HG03108 (cell line): Measurements from ENCODE around the gene CACNG5.

Experiments
- ATAC-seq: cut with Tn5 transposase; IDR thresholded peaks from one replicate; pipeline ENCODE4 v1.9.1; 2021; ENCODE audit warnings: moderate library complexity; ENCODE audit not compliant: unreplicated experiment

Gene CACNG5

DNA sequence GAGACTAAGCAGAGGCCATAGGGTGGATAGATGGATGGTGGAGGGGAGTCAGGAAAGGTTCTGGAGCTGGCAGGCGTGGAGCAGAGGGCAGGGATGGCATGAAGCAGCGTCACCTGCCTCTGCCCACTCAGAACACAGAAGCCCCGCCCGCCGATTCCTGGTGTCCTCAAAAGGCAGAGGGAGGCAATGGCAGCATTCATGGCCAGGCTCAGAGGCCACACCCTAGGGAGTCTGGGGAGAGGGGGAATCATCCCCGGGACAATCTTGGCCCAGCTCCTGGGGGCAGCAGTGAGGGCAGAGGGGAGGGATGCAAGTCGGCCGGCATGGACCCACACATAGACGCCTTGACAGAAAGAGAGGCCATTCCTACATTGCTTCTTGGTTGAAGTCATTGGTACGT lies 68.9 kb downstream of the CACNG5 start:
- no peak for ATAC-seq

DNA sequence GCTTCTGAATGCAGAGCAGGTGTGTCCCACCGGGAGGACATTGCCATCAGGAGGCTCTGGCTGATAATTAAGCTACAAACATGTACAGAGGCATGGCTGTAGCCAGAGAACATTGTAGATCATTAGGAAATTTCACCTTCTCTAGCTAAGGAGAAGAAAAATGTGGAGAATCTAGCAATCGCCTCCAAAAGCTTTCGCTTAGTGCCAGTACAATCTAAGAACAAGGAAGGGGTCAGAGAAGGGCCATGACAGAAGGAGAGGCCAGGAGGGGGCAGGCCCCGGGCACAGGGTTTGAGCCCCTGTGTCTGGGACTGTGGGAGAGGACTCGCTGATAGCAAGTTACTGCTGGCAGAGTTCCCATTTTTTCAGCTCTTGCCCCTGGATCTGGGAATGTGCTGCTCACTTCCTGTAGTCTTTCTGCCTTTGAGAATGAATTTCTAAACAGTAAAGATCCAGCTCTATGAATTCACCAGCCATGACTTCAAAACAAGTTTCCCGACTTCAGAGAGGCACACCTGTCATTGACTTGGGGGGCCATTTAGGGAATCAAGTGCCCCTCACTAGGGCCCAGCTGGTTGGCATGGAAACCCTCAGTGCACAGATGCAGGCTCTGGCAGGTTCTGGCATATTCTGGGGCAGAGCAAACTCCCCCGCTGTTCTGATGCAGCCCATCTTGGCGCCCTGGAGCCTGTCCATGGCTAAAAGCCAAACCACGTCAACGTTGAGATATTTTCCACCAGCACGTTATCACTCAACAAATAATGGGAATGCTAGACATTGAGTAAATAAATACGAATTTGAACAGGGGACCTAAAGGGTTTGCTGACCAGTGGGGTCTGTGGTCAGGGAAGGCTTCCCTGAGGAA lies 70.1 kb downstream of the CACNG5 start:
- no peak for ATAC-seq

DNA sequence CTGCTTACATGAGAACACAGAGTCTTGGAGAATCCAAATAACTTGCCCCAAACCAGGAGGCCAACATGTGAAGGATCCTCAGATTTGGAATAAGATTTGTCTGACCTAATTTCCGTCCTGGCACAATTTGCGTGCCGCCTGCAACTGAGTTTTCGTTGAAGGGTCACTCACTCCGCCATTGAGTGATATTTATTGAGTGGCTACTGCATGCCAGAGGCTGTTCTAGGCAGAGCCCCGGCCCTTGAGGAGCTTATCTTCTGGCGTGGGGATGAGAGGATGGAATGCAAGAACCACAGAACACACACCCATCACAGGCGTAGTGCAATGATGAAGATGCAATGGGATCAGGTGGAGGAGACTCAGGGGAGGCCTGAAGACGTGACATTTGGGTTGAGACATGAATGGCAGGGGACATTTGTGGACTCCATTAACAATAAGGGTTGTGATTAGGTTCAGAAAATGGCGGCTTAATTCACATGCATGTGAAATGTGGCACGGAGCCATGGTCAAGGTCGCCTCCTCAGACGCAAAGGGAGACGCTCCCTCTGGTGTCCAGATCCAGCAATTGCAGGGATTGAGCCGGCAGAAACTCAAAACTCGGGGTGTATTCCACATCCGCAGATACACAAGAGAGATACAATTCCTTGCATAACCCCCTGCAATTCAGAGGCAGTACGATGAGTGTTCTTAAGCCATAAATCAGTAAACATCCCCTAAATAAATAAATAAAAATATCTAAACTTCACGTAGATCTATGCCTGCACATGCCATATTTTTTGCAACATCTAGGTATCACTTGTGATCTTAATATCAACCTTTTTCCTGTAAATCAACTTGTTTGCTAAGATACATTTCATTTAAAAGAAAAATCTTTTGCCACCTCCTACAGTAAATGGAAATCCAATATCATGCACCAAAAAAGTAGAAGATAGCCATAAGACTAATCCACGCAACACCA lies 71.7 kb downstream of the CACNG5 start:
- no peak for ATAC-seq

DNA sequence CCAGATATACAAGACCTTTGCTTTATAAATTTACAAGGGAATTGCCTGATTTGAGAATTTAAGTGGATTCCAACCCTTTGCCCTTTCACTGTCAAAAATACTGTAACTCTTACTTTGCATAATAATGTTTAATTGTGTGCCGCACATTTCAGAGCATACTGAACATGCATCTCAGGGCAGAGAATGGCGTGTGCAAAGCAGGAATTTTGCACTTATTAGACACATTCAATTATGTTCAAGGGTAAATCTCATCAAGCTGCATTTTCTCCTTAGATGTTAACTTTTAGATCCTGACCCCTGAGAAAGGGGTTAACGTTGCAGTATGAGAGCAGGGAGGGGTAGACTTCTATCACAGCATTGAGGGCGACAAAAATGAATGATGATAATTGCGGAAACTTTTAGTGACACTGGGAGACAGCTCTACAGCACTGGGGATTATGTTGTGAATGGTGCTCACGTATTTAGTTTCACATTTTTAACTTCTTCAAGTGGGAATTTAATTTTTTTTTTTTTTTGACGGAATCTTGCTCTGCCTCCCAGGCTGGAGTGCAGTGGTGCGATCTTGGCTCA lies 75.0 kb downstream of the CACNG5 start:
- no peak for ATAC-seq

DNA sequence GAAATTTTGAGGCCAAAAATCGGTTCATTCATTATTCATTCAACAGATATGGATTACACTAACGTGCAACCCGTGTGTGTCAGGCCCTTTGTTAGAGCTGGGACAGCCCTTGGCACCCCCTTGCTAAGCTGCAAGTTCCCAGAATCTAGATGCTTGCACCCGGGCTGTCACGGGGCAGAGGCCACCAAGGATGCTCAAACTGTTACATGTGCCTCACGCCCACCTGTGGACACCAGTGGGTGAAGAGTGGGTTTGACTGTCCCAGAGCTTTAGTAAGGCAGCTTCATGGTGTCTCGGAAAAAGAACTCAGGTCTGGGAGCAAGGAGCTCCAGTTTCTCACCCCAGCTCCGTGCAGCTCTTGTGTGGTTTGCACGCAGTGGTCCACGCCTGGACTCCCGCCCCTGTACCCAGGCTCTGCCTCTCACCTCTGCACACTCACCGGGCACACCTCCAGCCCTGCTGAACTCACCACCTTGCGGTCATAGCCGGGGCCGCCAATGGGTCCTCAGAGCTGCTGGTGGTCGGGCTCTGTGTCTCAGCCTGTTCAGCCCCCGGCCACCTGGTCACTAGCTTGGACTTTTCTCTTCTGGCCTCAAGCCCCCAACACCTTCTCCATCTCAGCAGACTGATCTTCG lies 75.9 kb downstream of the CACNG5 start:
- ATAC-seq: no peak

DNA sequence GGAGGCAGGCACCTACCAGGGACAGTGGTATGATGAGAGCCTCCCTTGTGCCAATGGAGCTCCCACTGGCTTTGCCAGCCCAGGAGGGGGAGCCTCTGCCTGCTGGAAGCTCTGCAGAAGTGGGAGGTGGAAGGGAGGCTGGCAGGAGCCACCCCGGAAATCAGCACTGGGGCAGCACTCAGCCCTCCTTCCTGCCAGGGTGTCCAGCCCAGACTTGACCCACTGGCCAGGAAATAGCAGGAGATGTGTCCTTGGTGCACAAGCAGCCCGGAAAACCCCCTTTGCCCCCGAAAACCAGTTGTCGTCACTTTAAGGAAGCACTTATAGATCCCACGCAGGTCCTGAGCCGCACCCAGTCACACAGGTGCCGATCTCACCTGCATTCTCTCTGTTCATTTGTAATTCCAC lies 80.3 kb downstream of the CACNG5 start:
- ATAC-seq: no peak

DNA sequence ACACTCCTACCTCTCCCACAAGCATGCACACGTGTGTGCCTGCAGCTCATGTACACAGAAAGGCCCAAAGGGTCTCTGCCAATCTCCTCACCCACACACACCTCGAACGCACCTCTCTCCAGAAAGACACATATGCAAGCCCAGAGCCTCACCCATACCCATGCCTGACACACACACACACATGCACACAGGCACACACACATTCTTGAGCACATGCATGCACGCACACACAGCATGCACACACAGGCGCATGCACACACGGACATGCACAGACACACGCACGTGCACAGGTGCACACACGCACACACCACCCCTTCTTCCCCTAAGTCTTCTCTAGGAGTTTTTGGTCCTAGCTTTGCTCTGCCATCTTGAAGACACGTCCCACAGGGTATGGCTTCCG lies 80.9 kb downstream of the CACNG5 start:
- no peak for ATAC-seq

DNA sequence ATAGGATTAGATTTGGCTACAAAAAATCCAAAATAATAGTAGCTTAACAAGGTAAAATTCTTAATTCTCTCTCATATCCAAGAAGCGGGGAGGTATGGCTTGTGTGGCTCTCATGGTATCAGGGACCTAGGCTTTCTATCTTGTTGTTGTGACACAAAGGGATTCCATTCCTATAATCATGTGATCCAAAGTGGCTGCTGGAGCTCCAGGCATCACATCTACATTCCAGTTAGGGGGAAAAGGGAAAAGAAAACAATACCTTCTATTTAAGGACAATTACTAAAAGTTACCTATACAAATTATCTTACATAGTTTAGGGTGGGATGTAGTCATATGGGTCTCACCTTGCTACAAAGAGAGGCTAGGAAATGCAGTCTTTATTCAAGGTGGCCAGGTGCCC lies 82.0 kb downstream of the CACNG5 start:
- no peak for ATAC-seq

DNA sequence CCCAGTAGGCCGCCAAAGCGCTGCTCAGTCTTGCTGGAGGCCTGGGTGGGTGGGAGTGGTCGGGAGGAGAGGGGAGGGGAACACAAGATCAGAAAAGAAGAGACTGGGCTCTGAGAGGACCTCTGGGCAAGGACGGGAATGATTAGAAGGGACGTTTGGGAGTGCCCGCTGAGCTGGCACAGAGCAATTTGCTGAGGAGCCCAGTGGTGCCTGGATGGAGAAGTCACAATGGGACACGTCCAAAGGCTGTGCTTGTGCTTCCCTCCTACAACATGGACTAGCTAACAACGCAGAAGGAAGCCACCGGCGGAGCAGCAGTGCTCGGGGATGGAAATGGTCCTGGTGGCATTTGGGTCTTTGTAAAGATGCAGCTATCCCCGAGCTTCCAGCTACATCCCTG lies 84.0 kb downstream of the CACNG5 start:
- ATAC-seq: no peak

DNA sequence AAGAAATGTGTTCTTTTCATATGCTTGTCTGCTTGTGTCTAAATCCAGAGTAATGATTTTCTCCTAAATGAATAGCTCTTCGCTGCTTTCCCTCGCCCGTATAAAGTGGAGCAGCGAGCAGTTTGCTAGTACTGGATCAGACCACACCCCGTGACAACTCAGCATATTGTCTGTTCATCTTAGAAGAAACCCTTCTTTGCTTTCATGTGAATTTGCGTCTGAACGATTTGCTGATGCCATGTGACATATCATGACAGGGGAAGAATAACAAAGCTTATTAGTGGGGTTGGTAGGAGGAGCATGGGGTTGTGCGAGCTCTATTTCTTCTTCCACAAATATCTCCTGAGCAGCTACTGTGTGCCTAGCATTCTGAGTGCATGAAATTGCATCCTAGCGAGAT lies 85.5 kb downstream of the CACNG5 start:
- no peak for ATAC-seq

DNA sequence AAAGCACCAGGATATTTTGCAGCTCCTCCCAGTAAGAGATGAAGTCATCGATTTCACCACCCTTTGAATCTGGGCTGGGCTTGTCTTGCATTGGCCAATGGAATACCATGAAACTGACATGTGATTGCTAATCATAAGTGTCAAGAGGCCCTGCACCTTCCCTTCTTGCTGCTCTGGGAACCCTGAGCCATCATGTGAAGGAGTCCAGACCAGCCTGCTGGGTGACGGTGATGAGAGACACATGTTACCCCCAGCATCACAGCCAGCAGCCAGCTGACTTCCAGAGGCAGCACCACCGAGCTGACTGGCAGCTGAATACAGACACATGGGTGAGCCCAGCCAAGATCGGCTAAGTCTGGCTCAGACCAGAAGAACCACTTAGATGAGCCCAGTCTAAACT lies 86.0 kb downstream of the CACNG5 start:
- no peak for ATAC-seq

DNA sequence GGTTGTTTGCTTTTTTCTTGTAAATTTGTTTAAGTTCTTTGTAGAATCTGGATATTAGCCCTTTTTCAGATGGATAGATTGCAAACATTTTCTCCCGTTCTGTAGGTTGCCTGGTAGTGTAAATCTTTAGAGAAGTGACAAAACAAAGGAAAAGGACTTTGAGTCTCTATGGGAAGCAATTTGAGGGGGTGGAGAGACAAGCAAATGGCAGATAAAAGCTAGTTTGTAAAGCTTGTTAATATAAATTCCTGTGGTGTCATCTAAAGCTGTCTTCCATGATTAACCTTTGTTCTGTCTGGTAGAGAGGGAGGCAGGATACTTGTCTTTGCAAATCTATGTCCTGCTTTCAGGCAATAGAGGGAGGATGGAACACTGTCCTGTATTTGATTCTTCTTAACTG lies 89.0 kb downstream of the CACNG5 start:
- ATAC-seq: no peak

DNA sequence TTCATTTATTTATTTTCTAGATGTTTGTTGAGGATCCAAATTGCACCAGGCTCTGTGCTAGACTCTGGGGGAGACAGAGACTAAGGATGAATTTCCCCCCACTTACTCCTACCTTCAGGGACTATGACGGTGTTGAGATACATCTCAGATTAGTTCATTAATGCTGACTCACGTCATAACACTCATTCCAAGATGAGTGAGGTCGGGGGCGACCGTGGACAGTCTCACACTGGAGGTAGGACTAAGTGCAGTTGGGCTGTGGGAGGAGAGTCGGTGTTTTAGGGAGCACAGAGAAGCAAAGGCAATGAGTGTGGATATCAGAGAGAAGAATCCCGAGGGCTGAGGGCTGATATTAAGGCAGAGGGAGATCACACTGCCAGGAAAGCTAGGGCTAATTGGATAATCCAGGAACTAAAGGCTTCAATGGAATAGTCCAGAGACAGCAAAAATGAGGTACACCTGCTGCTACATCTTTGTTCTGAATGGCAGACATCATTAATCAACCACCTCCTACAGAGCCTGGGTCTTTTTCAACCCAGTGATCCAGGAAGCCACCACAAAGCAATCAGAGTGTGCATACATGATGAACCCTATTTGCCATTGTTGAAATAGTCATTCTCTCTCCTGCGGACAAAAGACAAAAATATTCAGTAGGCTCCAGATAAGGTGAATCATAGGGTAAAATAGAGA lies 91.0 kb downstream of the CACNG5 start:
- no peak for ATAC-seq

DNA sequence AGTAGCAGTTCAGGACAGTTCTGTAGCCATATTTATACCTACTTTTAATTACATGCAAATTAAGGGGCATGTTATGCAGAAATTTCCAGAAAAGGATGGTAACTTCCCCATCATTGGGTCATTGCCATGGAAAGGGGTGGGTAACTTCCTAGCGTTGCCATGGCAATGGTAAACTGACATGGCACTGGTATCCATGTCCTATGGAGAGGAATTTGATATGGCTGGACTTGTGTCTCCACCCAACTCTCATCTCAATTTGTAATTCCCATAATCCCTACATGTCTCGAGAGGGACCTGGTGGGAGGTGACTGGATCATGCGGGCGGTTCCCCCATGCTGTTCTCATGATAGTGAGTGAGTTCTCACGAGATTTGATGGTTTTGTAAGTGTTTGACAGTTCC lies 94.0 kb downstream of the CACNG5 start:
- ATAC-seq: no peak

DNA sequence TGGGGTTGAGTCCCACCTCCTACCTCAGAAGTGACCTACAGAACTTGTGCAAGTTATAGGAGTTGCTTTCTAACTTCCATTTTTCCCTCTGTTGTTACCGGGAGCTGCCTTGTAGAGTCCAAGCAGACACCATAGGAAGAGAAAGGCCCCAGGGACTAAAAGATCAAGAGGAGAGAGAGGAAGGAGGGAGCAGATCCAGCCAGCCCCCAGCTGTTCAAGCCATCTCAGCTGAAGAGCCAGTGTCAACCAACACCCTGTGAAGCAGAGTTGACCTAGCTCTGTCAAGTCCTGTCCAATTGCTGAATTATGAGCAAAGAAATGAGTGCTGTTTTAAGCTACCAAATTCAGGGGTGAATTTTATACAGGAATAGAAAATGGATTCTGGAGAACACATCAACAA lies 94.7 kb downstream of the CACNG5 start:
- no peak for ATAC-seq

DNA sequence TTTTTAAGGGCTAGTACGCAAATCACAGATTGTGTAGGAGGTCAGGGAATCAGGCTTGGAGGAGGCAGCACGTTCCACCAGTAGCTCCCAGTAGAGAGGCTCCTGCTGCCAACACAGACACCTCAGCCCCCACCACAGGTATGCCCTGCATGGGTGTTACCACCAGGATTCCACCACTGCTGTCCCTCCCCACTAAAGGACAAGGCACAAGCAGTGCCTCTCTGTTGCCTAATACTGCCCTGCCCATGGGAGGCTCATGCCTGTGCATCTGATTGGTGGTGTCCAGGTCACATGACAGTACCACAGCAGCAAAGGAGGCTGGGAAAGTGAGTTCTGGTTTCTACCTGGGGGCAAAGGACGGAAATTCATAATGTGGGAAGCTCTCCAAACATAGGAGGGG lies 96.0 kb downstream of the CACNG5 start:
- no peak for ATAC-seq

DNA sequence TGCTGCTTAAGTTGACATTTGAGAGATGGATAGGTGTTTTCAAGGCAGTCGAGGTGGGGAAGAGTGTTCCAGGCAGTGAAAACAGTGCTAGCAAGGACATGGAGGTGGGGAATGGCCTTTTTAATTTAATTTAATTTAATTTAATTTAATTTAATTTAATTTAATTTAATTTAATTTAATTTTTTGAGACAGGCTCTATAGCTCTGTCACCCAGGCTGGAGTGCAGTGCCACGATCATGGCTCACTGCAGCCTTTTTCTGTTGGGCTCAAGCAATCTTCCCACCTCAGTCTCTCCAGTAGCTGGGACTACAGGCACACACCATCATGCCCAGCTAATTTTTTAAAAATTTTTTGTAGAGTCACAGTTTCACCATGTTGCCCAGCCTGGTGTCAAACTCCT lies 97.4 kb downstream of the CACNG5 start:
- no peak for ATAC-seq

DNA sequence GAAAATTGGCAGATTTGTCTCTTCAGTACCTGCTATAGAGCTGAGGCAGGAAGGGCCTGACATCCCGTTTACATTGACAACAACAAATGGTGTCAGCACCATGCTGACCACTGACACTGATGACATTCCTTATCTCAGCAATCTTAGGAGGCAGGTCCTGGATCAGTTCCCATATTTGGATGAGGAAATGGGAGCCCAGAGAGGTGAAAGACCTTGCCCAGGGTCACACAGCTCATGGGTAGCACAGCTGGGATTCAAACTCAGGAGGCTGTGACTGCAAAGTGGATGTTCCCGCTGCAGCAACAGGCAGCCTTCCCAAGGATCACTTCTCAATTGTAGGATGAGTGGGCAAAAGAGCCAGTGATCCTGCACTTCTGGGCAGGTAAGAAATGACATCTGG lies 99.1 kb downstream of the CACNG5 start:
- no peak for ATAC-seq
